Smooth muscle cell (in vitro differentiated cells): Measurements from ENCODE around the gene INPP5D. TPM values are rescaled to one million over a fixed set of nuclear protein-coding genes. Genes with fewer than 3 reads are reported as not detected.
"Not testable (repeated sequence)": the region's sequence is repeated elsewhere in the genome, so short reads cannot be mapped to it uniquely, and the experiment has no call there.

Experiments used
- DNase-seq: peaks from one replicate; lab custom pipeline; 2025; ENCODE audit not compliant: unreplicated experiment; lab: John Stamatoyannopoulos, UW
- H2AFZ ChIP-seq: fragments of 200-600 bp; sonication (generic); 2 replicates; pipeline ENCODE4 v1.6.0; 2016; ENCODE audit warnings: antibody characterized with exemption, low read depth, mild to moderate bottlenecking
- H3F3A ChIP-seq: fragments of 200-600 bp; sonication (generic); 2 replicates; pipeline ENCODE4 v1.6.0; 2017; ENCODE audit warnings: antibody characterized with exemption, low read depth
- H3K27ac ChIP-seq: fragments of 200-600 bp; sonication (generic); 2 replicates; pipeline ENCODE4 v1.5.1; 2016; ENCODE audit warnings: low read depth, mild to moderate bottlenecking
- H3K27me3 ChIP-seq: fragments of 200-600 bp; sonication (generic); 2 replicates; pipeline ENCODE4 v1.6.1; 2016; ENCODE audit warnings: low read depth, mild to moderate bottlenecking
- H3K36me3 ChIP-seq: fragments of 200-600 bp; sonication (generic); 2 replicates; pipeline ENCODE4 v1.5.1; 2016; ENCODE audit warnings: low read depth
- H3K4me1 ChIP-seq: fragments of 200-600 bp; sonication (generic); 2 replicates; pipeline ENCODE4 v1.5.1; 2016; ENCODE audit warnings: low read depth
- H3K4me2 ChIP-seq: fragments of 200-600 bp; sonication (generic); 2 replicates; pipeline ENCODE4 v1.6.0; 2016; ENCODE audit warnings: mild to moderate bottlenecking
- H3K4me3 ChIP-seq: fragments of 200-600 bp; sonication (generic); 2 replicates; pipeline ENCODE4 v1.5.1; 2016; ENCODE audit warnings: mild to moderate bottlenecking
- H3K79me2 ChIP-seq: fragments of 200-600 bp; sonication (generic); 2 replicates; pipeline ENCODE4 v1.6.0; 2016; ENCODE audit warnings: low read depth, mild to moderate bottlenecking
- H3K9ac ChIP-seq: fragments of 200-600 bp; sonication (generic); 2 replicates; pipeline ENCODE4 v1.6.0; 2016; ENCODE audit warnings: low read depth
- H3K9me3 ChIP-seq: fragments of 200-600 bp; sonication (generic); replicated peaks from 2 replicates; pipeline ENCODE4 v1.5.1; 2016; ENCODE audit warnings: low read depth
- H4K20me1 ChIP-seq: fragments of 200-600 bp; sonication (generic); 2 replicates; pipeline ENCODE4 v1.6.0; 2016; ENCODE audit warnings: low read depth
- WGBS: methylation state at CpG from one replicate; pipeline ENCODE4 v1.1.7; 2016; ENCODE audit warnings: low lambda C conversion rate; 5-methylcytosine and 5-hydroxymethylcytosine counted together
- polyA plus RNA-seq: library from polyadenylated mRNA; unstranded; fragments of >200 nt; fragmentation: Nextera tagmentation; extraction: Ambion mirVana; gene quantifications from 2 replicates; pipeline ENCODE4 v1.2.1, GENCODE V29; 2016
- total RNA-seq: library from RNA; depleted of rRNA; stranded (reverse); fragments of >200 nt; gene quantifications from 2 replicates; pipeline ENCODE4 v1.2.3, GENCODE V29; 2014
- TF ChIP-seq, protein P1 (sequence below): fragments of 200-600 bp; sonication (generic); IDR thresholded peaks from 2 replicates; pipeline ENCODE4 v1.5.1; 2017; ENCODE audit warnings: borderline replicate concordance, mild to moderate bottlenecking, antibody characterized with exemption; ENCODE audit not compliant: insufficient read depth, poor library complexity, severe bottlenecking

The INPP5D gene
- total and polyA plus RNA-seq, 2 experiments from 2014 or later = 5.6 to 17.8 TPM

DNA sequence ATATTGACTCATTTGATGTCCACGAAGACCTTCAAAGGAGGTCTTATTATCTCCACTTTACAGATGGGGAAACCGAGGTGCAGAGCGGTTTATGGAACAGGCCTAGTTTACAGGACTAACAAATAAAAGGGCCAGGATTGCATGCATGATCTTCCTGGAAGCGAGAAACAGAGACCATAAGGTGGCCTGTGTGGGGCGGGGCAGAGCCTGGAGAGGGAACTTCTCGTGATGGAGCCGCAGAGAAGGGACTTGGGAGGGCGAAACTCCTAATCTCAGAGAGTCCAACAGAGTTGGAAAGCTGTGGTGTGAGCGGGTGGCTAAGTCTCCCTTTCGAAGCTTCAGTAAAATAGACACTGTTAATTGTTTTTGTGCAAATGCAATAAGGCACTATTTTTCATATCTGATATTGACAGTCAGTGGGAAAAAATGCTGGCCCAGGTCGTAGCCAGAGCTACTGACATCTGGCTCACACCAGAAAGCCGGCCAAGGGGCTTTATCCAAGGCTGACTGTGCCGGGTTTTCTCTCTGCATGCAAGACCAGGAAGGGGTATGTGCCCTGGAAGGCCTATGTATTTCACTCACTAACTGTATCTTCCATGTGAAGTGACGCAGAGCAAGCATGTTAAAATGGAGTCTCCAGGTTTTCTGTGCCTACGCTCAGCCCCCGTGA is 4.5 kb downstream of the INPP5D start:
- TF ChIP-seq, protein P1, sequence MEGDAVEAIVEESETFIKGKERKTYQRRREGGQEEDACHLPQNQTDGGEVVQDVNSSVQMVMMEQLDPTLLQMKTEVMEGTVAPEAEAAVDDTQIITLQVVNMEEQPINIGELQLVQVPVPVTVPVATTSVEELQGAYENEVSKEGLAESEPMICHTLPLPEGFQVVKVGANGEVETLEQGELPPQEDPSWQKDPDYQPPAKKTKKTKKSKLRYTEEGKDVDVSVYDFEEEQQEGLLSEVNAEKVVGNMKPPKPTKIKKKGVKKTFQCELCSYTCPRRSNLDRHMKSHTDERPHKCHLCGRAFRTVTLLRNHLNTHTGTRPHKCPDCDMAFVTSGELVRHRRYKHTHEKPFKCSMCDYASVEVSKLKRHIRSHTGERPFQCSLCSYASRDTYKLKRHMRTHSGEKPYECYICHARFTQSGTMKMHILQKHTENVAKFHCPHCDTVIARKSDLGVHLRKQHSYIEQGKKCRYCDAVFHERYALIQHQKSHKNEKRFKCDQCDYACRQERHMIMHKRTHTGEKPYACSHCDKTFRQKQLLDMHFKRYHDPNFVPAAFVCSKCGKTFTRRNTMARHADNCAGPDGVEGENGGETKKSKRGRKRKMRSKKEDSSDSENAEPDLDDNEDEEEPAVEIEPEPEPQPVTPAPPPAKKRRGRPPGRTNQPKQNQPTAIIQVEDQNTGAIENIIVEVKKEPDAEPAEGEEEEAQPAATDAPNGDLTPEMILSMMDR = no peak
- 86% methylated on average over 16 of the region's 16 CpGs for WGBS
- H3K79me2 ChIP-seq = no peaks in the 10 kb centered on the region

DNA sequence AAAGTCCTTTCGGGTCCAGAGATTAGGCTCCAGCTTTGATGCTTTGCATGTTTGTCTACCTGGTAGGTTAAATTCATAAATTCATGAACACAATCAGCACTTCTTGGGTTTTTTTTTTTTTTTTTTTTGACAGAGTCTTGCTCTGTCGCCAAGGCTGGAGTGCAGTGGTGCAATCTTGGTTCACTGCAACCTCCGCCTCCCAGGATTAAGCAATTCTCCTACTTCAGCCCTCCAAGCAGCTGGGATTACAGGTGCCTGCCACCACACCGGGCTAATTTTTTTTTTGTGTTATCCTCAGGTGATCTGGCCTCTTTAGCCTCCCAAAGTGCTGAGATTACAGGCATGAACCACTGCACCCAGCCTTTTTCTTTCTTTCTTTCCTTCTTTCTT is 5.1 kb downstream of the INPP5D start:
- 91% methylated on average over 4 of the region's 4 CpGs for WGBS
- not testable (repeated sequence) for H3F3A ChIP-seq, H2AFZ ChIP-seq, DNase-seq, H3K27me3 ChIP-seq, H3K79me2 ChIP-seq, H3K36me3 ChIP-seq, H3K4me1 ChIP-seq, H3K4me2 ChIP-seq, H3K9me3 ChIP-seq, H3K27ac ChIP-seq, H4K20me1 ChIP-seq, H3K4me3 ChIP-seq, H3K9ac ChIP-seq

More for the DNA sequence above, 4.5 kb downstream of the INPP5D start:
- Histone ChIP-seq H3K27me3 (no peaks in the 10 kb centered on the region), H3K4me3 (no peak overlapping the region), H3K4me1 (no peaks in the 10 kb centered on the region), H3K36me3 (no peaks in the 10 kb centered on the region), H3K4me2 (no peak overlapping the region), H3F3A (no peaks in the 10 kb centered on the region), H4K20me1 (no peaks in the 10 kb centered on the region), H2AFZ (no peak overlapping the region), H3K27ac (no peak overlapping the region), H3K9ac (no peak overlapping the region), H3K9me3 (no peaks in the 10 kb centered on the region)
- no peak for DNase-seq

GRCh38 chr2:233065954-233066470 is 5.9 kb downstream of the INPP5D start:
- DNase-seq = no peak
- 94% methylated on average over 9 of the region's 9 CpGs for WGBS
- H3K79me2 ChIP-seq = no peaks in the 10 kb centered on the region
- no peak overlapping the region for H3K4me2 ChIP-seq
- H3K9me3 ChIP-seq = no peaks in the 10 kb centered on the region
- H3K9ac ChIP-seq = no peak overlapping the region
- H3K27ac ChIP-seq = no peak overlapping the region
- H2AFZ ChIP-seq = no peak overlapping the region
- no peaks in the 10 kb centered on the region for H3K27me3 ChIP-seq
- H3K4me1 ChIP-seq = no peaks in the 10 kb centered on the region
- TF ChIP-seq, protein P1 = no peak
- no peak overlapping the region for H3K4me3 ChIP-seq
- H3F3A ChIP-seq = no peaks in the 10 kb centered on the region
- no peaks in the 10 kb centered on the region for H3K36me3 ChIP-seq
- H4K20me1 ChIP-seq = no peaks in the 10 kb centered on the region

- no peaks in the 10 kb centered on the region for H4K20me1 ChIP-seq
- no peak overlapping the region for H2AFZ ChIP-seq
- no peaks in the 10 kb centered on the region for H3F3A ChIP-seq
- H3K4me2 ChIP-seq = no peak overlapping the region
- DNase-seq = no peak
- H3K9ac ChIP-seq = no peak overlapping the region
- no peak overlapping the region for H3K4me3 ChIP-seq
- H3K79me2 ChIP-seq = no peaks in the 10 kb centered on the region
- no peak overlapping the region for H3K27ac ChIP-seq
- H3K27me3 ChIP-seq = no peaks in the 10 kb centered on the region
- H3K36me3 ChIP-seq = no peaks in the 10 kb centered on the region
- no peaks in the 10 kb centered on the region for H3K4me1 ChIP-seq
- 90% methylated on average over 9 of the region's 9 CpGs for WGBS
- no peaks in the 10 kb centered on the region for H3K9me3 ChIP-seq
- TF ChIP-seq, protein P1 = no peak
These were observed 8.7 kb downstream of the INPP5D start for GRCh38 chr2:233068762-233069418.
